DOHH2 (cell line): Measurements from ENCODE around the gene PCBP3.
"Not testable (repeated sequence)": the region's sequence is repeated elsewhere in the genome, so short reads cannot be mapped to it uniquely, and the experiment has no call there.

Experiments
- H3F3A ChIP-seq: fragments of 200-600 bp; sonication (generic), shearing (Covaris generic); 2 replicates; pipeline ENCODE4 v1.6.0; 2016; ENCODE audit warnings: antibody characterized with exemption, mild to moderate bottlenecking; ENCODE audit not compliant: control insufficient read depth, insufficient read depth
- H3K27ac ChIP-seq: fragments of 200-600 bp; sonication (generic); 2 replicates; pipeline ENCODE4 v1.5.1; 2014; ENCODE audit warnings: low read depth, mild to moderate bottlenecking, low read length, moderate library complexity
- H3K27me3 ChIP-seq: fragments of 200-600 bp; sonication (generic); 2 replicates; pipeline ENCODE4 v1.6.1; 2014; ENCODE audit warnings: mild to moderate bottlenecking, low read length, mixed read lengths; ENCODE audit not compliant: control insufficient read depth
- H3K36me3 ChIP-seq: fragments of 200-600 bp; sonication (generic); 2 replicates; pipeline ENCODE4 v1.6.1; 2014; ENCODE audit warnings: mild to moderate bottlenecking, low read length, moderate library complexity, mixed read lengths; ENCODE audit not compliant: control insufficient read depth
- H3K4me1 ChIP-seq: fragments of 200-600 bp; sonication (generic); 2 replicates; pipeline ENCODE4 v1.6.1; 2014; ENCODE audit warnings: mild to moderate bottlenecking, low read length, mixed read lengths; ENCODE audit not compliant: control insufficient read depth
- H3K4me2 ChIP-seq: fragments of 200-600 bp; sonication (generic); 2 replicates; pipeline ENCODE4 v1.6.0; 2014; ENCODE audit warnings: mild to moderate bottlenecking, low read length, moderate library complexity
- H3K4me3 ChIP-seq: fragments of 200-600 bp; sonication (generic); 2 replicates; pipeline ENCODE4 v1.5.1; 2014; ENCODE audit warnings: mild to moderate bottlenecking, low read length, mixed read lengths
- H3K79me2 ChIP-seq: fragments of 200-600 bp; sonication (generic); 2 replicates; pipeline ENCODE4 v1.6.1; 2014; ENCODE audit warnings: mild to moderate bottlenecking, low read length, mixed read lengths; ENCODE audit not compliant: control insufficient read depth
- H3K9me2 ChIP-seq: fragments of 200-600 bp; sonication (generic); replicated peaks from 2 replicates; pipeline ENCODE4 v1.6.1; 2014; ENCODE audit warnings: mild to moderate bottlenecking, low read length, mixed read lengths; ENCODE audit not compliant: control insufficient read depth
- H3K9me3 ChIP-seq: fragments of 200-600 bp; sonication (generic); 2 replicates; pipeline ENCODE4 v1.6.1; 2014; ENCODE audit warnings: antibody characterized with exemption, low read length, mixed read lengths; ENCODE audit not compliant: control insufficient read depth, insufficient read depth
- H4K20me1 ChIP-seq: fragments of 200-600 bp; sonication (generic); 2 replicates; pipeline ENCODE4 v1.6.0; 2014; ENCODE audit warnings: low read depth, mild to moderate bottlenecking, antibody characterized with exemption, low read length, moderate library complexity; ENCODE audit not compliant: control insufficient read depth, insufficient read depth
- EZH2phosphoT487 ChIP-seq: fragments of 200-600 bp; sonication (generic); IDR thresholded peaks from 2 replicates; pipeline ENCODE4 v1.6.1; 2017; ENCODE audit warnings: borderline replicate concordance, mild to moderate bottlenecking, antibody characterized with exemption, low read length, moderate library complexity, mixed read lengths
- TF ChIP-seq, protein P1 (sequence below): fragments of 200-600 bp; sonication (generic); IDR thresholded peaks from one replicate; pipeline ENCODE4 v1.5.1; 2014; ENCODE audit warnings: antibody characterized with exemption, mild to moderate bottlenecking, low read depth, low read length; ENCODE audit not compliant: poor library complexity, severe bottlenecking

The PCBP3 gene

DNA sequence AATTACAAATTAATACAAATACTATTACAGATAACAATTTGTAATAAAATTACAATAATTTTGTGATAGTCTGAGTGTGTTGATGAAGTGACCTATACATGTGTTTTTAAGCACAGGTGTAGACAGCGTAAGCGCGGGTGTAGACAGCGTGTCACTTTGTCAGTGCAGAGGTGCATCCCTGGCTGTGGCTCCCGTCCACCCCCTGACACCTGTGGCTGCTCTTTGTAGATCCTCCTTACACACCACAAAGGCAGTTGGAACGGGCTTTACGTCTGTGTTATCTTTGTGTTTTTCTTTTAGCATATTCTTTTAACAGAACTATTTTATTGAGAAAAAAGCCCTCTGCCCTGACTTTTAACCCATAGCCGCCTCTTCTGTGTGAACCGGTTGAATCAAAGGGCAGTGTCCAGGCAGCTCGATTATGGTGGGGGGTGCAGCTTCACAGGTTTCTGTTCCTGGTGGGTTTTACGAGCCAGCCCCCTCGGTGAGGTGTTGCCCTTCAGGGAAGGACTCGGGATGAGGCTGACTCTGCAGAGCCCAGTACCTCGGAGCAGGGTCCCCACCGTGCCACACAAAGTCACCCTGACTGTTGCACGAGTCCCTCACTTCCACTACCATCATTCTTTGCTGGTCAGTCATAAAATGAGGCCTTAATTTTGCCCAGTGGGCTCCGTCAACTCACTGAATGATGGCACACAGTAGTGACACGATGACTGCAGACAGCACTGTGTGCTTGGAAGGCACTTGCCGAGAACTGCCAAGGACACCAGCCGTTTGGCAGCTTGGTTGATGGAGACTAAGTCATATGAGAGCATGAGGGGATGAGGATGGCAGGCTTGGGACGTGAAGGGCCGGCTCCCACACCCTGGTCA, 251.6 kb downstream of the PCBP3 start:
- Histone ChIP-seq H3K79me2 (no peaks in the 10 kb centered on the region), H3K36me3 (no peaks in the 10 kb centered on the region), H3K4me2 (no peak overlapping the region), H3K9me3 (no peaks in the 10 kb centered on the region), H4K20me1 (no peaks in the 10 kb centered on the region), H3K4me3 (no peak overlapping the region), H3K27me3 (no peaks in the 10 kb centered on the region), H3K27ac (no peak overlapping the region), H3K4me1 (no peaks in the 10 kb centered on the region), H3K9me2 (no peaks in the 10 kb centered on the region), H3F3A (no peaks in the 10 kb centered on the region)
- TF ChIP-seq, protein P1, sequence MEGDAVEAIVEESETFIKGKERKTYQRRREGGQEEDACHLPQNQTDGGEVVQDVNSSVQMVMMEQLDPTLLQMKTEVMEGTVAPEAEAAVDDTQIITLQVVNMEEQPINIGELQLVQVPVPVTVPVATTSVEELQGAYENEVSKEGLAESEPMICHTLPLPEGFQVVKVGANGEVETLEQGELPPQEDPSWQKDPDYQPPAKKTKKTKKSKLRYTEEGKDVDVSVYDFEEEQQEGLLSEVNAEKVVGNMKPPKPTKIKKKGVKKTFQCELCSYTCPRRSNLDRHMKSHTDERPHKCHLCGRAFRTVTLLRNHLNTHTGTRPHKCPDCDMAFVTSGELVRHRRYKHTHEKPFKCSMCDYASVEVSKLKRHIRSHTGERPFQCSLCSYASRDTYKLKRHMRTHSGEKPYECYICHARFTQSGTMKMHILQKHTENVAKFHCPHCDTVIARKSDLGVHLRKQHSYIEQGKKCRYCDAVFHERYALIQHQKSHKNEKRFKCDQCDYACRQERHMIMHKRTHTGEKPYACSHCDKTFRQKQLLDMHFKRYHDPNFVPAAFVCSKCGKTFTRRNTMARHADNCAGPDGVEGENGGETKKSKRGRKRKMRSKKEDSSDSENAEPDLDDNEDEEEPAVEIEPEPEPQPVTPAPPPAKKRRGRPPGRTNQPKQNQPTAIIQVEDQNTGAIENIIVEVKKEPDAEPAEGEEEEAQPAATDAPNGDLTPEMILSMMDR, result no peak
- no peak for TF ChIP-seq EZH2phosphoT487

DNA sequence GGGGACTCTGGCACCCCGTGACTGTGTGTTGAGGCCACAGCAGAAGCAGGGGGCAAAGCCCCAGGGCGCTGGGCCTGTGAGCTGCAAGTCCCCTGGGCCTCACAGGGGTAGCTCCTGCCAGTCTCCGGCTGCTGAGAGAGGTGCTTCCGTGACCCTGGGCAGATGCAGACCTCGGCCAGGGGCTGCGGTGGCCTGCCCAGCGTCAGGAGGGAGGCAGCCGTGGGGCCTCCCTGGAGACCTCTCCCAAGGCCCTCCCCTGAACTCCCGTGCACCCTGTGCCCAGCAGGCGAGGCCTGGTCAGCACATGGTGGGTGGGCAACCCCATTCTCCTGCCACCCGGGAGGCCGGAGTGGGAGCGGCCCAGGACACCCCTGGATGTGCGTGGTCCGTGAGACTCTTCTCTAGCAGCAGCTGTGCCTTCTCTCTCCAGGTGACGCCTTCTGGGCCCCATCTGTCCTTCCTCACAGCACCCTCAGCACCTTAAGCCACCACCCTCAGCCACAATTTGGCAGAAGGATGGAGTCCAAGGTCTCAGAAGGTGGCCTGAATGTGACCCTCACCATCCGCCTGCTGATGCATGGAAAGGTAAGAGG, 252.3 kb downstream of the PCBP3 start:
- Histone ChIP-seq H3K4me3 (no peak overlapping the region), H3K79me2 (no peaks in the 10 kb centered on the region), H4K20me1 (no peaks in the 10 kb centered on the region), H3K9me3 (no peaks in the 10 kb centered on the region), H3K36me3 (no peaks in the 10 kb centered on the region), H3F3A (no peaks in the 10 kb centered on the region), H3K27ac (no peak overlapping the region), H3K4me2 (no peak overlapping the region), H3K27me3 (no peaks in the 10 kb centered on the region), H3K9me2 (no peaks in the 10 kb centered on the region), H3K4me1 (no peaks in the 10 kb centered on the region)
- TF ChIP-seq, protein P1, result no peak
- no peak for TF ChIP-seq EZH2phosphoT487

DNA sequence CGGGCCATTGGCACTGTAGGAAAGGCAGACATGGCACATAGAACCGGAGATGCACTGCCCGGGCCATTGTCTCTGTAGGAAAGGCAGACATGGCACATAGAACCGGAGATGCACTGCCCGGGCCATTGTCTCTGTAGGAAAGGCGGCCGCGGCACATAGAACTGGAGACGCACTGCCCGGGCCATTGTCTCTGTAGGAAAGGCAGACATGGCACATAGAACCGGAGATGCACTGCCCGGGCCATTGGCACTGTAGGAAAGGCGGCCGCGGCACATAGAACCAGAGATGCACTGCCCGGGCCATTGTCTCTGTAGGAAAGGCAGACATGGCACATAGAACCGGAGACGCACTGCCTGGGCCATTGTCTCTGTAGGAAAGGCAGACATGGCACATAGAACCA, 252.9 kb downstream of the PCBP3 start:
- H3K27ac ChIP-seq, H3K9me3 ChIP-seq, H3K27me3 ChIP-seq, H3K36me3 ChIP-seq, H3K4me3 ChIP-seq, H3K4me2 ChIP-seq, H3F3A ChIP-seq, H3K4me1 ChIP-seq, H4K20me1 ChIP-seq, H3K9me2 ChIP-seq, H3K79me2 ChIP-seq: not testable (repeated sequence)
